IPS DF 6.9 (cell line): ENCODE results near the gene GRIN1.
"Not testable (repeated sequence)": the region's sequence is repeated elsewhere in the genome, so short reads cannot be mapped to it uniquely, and the experiment has no call there.

Experiments
- DNase-seq: peaks from one replicate; pipeline ENCODE4 v3.0.0-alpha.2; 2013; ENCODE audit warnings: low read depth, low spot score
- H3K27ac ChIP-seq: one replicate; pipeline ENCODE4 v1.5.1; 2013; ENCODE audit warnings: low read length, control low read depth
- H3K27me3 ChIP-seq: 2 replicates; pipeline ENCODE4 v1.6.1; 2013; ENCODE audit warnings: mild to moderate bottlenecking, low read length; ENCODE audit not compliant: control insufficient read depth, insufficient read depth
- H3K36me3 ChIP-seq: 2 replicates; pipeline ENCODE4 v1.6.1; 2013; ENCODE audit warnings: low read length; ENCODE audit not compliant: control insufficient read depth, insufficient read depth
- H3K4me1 ChIP-seq: 2 replicates; pipeline ENCODE4 v1.6.1; 2013; ENCODE audit warnings: low read length; ENCODE audit not compliant: control insufficient read depth, insufficient read depth
- H3K4me3 ChIP-seq: 2 replicates; pipeline ENCODE4 v1.5.1; 2013; ENCODE audit warnings: mild to moderate bottlenecking, low read length
- H3K9me3 ChIP-seq: 2 replicates; pipeline ENCODE4 v1.6.1; 2013; ENCODE audit warnings: low read length, inconsistent platforms; ENCODE audit not compliant: control insufficient read depth, insufficient read depth
- WGBS: extraction: QIAGEN DNeasy Blood & Tissue Kit; methylation state at CpG from one replicate; pipeline ENCODE4 v1.1.7; 2013; ENCODE audit warnings: mixed read lengths, missing lambda C conversion rate; ENCODE audit not compliant: insufficient read length, insufficient coverage; 5-methylcytosine and 5-hydroxymethylcytosine counted together

GRIN1 gene

DNA sequence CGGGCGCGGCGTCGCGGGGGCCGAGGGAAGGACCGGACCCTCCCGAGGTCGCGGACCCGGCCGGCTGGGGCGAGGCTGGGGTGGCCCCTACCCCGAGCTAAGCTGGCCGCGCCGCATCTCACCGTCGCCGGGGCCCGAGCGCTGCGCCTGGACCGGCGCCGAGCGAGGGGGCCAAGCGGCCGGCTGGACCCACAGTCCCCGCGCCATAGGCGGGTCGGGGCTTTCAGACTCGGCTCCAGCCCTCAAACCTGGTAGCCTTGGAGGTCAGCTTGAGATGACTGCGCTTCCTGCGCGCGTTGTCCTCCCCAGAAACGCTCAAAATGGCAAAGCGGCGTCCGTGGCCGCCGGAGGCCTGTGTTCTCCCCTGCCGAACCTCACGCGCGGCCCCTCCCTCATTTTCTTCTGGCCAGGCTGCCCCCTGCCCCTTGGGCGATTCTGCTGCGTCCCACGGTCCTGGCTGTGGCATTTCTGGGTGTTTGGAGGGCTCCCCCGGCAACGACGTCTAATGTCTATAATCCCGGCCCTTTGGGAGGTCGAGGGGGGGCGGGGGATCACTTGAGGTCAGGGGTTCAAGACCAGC is 8.7 kb upstream of the GRIN1 start:
- Histone ChIP-seq H3K27me3 (no peaks in the 10 kb centered on the region), H3K36me3 (no peaks in the 10 kb centered on the region), H3K4me3 (peak overlapping the region; percentile 68), H3K9me3 (no peaks in the 10 kb centered on the region), H3K4me1 (peaks cover 2% of the 10 kb centered on the region), H3K27ac (no peak overlapping the region)
- no CpG with 5 or more reads among the region's 58 CpGs for WGBS
- DNase-seq = no peak

DNA sequence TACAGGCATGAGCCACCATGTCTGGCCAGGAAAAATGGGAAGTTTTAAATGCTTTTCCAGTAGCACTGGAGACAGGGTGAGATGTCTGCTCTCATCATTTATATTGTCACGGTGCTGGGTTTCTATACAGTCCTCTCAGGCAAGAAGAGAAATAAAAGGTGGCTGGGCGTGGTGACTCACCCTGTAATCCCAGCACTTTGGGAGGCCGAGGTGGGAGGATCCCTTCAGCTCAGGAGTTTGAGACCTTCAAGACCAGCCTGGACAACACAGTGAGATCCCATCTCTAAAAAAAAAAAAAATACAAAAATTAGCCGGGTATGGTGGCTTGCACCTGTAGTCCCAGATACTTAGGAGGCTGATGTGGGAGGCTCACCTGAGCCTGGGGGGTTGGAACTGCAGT is 4.8 kb upstream of the GRIN1 start:
- Histone ChIP-seq H3K4me3 (no peak overlapping the region), H3K27ac (no peak overlapping the region), H3K4me1 (peaks cover 5% of the 10 kb centered on the region; the same call in 1 of the 2 replicates), H3K9me3 (no peaks in the 10 kb centered on the region), H3K27me3 (peaks cover 14% of the 10 kb centered on the region), H3K36me3 (no peaks in the 10 kb centered on the region)
- no peak for DNase-seq
- no CpG with 5 or more reads among the region's 4 CpGs for WGBS

DNA sequence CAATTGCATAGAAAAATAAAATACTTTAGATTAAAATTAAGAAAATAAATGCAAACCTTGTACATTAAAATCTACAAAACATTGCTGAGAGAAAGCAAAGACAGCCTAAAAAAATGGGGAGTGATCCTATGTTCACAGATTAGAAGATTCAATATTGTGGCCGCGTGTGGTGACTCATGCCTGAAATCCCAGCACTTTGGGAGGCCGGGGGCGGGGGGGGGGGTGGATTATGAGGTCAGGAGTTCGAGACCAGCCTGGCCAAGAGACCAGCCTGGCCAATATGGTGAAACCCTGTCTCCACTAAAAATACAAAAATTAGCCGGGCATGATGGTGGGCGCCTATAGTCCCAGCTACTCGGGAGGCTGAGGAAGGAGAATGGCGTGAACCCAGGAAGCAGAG is 3.8 kb upstream of the GRIN1 start:
- H3K36me3 ChIP-seq, H3K27ac ChIP-seq, H3K4me3 ChIP-seq, DNase-seq, H3K4me1 ChIP-seq, H3K9me3 ChIP-seq: not testable (repeated sequence)
- peaks cover 22% of the 10 kb centered on the region for H3K27me3 ChIP-seq
- no CpG with 5 or more reads among the region's 9 CpGs for WGBS

DNA sequence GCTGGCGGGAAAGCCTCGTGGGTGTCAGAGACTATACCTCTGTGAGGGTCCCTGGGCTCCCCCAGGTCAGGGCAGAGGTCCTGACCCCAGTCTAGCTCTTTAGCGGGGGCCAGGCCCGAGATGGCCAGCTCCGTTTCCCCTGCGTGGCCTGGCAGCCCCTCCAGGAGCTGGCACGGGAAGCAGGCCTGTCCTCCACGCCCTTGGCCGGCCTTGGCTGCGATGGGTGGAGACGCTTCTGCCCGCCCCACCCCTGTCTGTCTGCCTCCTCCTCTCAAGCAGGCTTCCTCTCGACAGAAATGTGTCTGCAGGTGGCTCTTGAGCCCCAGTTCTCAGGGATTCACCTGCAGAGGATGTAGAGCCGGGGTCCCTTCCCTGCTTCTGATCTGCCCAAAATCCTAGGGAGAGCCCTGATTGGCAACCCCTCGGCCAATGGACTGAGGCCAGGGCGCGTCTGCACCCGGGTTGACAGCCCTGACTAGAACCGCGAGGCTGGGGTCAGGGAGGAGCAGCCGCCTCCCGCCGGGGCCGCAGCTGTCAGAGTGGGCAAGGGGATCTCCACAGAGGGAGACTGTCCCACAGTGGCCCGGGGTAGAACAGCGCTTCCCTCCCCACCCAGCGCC is 2.6 kb upstream of the GRIN1 start:
- no peak for DNase-seq
- no peak overlapping the region for H3K27ac ChIP-seq
- peaks cover 5% of the 10 kb centered on the region; the same call in 1 of the 2 replicates for H3K4me1 ChIP-seq
- H3K36me3 ChIP-seq = no peaks in the 10 kb centered on the region
- H3K9me3 ChIP-seq = no peaks in the 10 kb centered on the region
- no CpG with 5 or more reads among the region's 27 CpGs for WGBS
- no peak overlapping the region for H3K4me3 ChIP-seq
- peaks cover 26% of the 10 kb centered on the region for H3K27me3 ChIP-seq

DNA sequence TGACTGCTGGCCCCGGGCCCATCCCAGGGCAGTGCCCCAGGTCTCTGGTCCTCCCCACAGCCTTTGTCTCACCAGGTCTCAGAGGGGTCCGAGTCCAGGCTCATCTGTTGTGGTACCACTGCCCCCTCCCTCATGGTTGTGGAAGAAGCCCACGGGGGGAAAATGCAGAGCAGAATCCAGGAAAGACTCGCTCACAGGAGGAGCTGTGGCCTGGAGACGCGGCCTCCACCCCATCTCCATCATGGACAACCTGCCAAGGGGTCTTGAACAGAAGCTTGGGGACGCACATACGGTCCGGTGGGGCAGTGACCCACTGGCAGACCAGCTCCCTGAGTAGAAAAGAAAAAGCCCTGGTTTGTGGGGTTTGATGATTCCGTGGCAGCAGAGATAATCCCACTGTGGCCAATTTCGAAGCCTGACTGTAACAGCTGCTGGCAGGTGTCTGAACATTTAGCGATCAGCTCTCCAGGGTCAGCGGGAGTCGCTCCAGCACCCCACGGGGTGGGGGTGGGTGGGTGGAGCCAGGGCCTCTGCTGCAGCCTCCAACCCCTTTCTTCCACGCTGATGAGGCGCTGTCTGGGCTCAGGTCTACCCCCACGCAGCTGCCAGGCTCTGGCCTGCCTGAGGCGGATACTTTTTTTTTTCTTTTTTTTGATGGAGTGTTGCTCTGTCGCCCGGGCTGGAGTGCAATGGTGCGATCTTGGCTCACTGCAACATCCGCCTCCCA is 1.9 kb upstream of the GRIN1 start:
- Histone ChIP-seq H3K27ac (no peak overlapping the region), H3K4me3 (no peak overlapping the region), H3K4me1 (peaks cover 5% of the 10 kb centered on the region; the same call in 1 of the 2 replicates), H3K36me3 (no peaks in the 10 kb centered on the region), H3K27me3 (peaks cover 26% of the 10 kb centered on the region), H3K9me3 (no peaks in the 10 kb centered on the region)
- WGBS = no CpG with 5 or more reads among the region's 23 CpGs
- DNase-seq = no peak

DNA sequence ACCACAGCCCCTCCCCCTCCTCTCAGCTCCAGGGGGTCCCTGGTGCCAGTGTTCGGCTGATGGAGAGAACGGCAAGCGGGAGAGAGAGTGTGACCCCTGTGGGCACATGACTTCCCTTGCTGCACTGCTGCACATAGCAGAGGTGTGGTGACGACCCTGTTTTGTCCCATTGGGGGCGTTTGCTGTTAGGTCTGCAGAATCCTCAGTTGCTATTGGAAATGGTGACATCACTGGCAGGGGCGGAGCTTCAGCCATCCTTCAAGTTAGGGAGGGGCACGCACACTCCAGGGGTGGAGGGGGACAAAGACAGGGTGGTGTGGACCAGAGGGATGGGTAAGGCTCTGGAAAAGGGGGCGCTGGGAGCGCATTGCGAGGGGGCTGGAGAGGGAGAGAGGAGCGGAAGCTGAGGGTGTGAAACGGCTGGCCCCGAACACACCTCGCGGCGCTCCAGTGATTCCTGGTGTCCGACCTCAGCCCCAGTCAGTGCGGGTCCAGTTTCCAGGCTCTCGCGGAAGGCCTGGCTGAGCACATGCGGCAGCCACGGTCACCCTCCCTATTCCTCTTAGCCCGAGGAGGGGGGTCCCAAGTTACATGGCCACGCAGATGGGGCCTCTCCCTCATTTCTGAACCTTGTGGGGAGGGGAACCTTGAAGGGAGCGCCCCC is 764 bp upstream of the GRIN1 start:
- H3K27me3 ChIP-seq = peaks cover 26% of the 10 kb centered on the region
- H3K4me1 ChIP-seq = peaks cover 5% of the 10 kb centered on the region; the same call in 1 of the 2 replicates
- no peaks in the 10 kb centered on the region for H3K36me3 ChIP-seq
- H3K27ac ChIP-seq = no peak overlapping the region
- DNase-seq = no peak
- H3K4me3 ChIP-seq = no peak overlapping the region
- no peaks in the 10 kb centered on the region for H3K9me3 ChIP-seq
- no CpG with 5 or more reads among the region's 25 CpGs for WGBS

DNA sequence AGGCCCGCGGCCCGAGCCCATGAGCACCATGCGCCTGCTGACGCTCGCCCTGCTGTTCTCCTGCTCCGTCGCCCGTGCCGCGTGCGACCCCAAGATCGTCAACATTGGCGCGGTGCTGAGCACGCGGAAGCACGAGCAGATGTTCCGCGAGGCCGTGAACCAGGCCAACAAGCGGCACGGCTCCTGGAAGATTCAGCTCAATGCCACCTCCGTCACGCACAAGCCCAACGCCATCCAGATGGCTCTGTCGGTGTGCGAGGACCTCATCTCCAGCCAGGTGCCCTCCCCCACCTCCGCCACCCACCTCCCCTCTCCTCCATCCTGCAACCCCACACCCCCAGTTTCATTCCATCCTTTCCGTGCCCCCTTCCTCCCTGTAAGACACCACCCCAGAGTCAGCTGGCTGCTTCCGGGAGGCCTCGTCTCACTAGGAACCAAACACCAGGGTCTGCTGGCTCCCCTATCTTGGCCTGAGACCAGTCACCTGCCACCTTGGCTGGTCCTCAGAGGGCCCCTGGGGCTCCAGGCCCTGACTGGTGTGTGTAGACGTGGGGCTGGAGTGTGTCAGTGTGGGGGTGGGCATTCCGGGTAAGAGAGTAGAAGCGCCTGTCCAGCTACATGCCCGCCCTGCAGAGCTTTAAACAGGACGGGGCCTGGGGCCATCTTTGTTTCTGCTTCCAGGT is 655 bp downstream of the GRIN1 start:
- Histone ChIP-seq H3K4me1 (peaks cover 5% of the 10 kb centered on the region; the same call in 1 of the 2 replicates), H3K27ac (no peak overlapping the region), H3K27me3 (peaks cover 26% of the 10 kb centered on the region), H3K4me3 (no peak overlapping the region), H3K9me3 (no peaks in the 10 kb centered on the region), H3K36me3 (no peaks in the 10 kb centered on the region)
- WGBS = no CpG with 5 or more reads among the region's 37 CpGs
- DNase-seq = no peak

DNA sequence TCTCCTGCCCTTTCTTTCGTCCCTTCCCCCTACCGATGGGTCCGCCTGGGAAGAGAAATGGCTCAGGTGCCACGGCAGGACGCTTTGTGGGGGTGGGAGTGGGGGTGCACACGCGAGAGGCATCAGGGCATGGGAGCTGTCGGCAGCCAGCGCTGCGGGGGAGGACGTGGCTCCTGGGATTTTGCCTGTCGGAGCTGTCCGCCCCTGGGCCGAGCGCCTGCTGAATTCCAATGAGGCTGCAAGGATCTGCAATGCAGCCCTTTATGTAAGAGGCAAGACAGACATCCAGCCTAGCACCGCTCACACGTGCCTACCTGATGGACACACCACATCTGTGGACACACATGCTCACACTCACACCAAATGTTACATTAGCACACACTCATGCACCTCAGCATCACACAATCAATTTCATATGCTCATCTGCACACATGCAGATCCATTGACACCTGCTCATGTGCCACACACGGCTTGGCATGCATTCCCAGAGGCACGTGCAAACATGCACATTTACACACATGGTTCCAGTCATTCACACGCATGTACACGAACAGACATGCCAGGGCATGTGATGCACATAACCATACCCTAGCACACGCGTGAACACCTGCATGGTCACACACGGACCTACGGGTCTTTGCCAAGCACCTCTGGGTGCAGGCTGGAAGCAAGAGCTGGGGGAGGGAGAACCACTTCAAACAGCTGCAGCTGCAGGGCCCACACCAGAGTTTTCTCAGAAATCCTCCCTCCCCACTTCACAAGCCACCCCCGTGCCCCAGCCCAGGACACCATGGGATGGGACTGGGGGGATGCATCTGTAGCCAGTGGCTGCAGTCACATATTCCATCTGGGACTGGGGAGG is 1.4 kb downstream of the GRIN1 start:
- Histone ChIP-seq H3K27me3 (peaks cover 26% of the 10 kb centered on the region), H3K4me3 (no peak overlapping the region)
- DNase-seq = no peak

DNA sequence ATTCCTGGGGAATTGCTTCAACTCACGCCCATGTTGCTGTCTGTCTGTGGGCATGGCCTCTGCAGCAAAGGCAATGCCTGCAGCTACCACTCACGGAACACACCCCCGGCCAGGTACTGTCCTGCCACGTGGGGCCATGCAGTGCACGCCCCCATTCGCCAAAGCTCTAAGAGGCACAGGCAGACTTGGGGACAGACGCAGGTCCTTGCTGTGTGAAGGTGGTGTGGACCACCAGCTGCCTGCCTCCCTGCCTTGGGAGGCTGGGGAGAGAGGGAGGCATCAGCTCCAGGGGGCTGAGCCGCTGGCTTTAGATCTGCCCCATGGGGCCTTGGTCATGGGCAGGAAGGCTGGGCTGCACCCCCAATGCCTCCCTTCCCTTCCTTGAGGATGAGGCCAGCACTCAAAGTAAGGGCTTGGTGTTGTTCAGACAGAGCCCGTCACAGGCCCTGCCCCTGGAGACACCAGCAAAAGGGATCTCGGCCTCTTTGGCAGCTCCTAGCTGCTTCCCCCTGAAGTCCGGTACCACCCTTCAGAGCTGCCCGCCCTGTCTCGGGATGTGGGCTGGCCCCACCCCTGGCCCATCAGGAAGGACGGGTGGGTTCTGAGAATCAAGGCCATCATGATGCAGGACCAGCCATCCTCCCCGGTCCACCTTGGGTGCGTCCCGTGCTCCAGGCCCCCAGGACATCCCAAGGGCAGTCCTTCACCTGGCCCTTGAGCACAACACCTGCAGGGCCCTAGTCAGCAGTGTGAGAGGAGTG is 2.3 kb downstream of the GRIN1 start:
- H3K27ac ChIP-seq = no peak overlapping the region
- H3K4me1 ChIP-seq = peaks cover 5% of the 10 kb centered on the region; the same call in 1 of the 2 replicates
- H3K9me3 ChIP-seq = no peaks in the 10 kb centered on the region
- WGBS = no CpG with 5 or more reads among the region's 17 CpGs
- H3K4me3 ChIP-seq = no peak overlapping the region
- H3K36me3 ChIP-seq = no peaks in the 10 kb centered on the region
- no peak for DNase-seq
- H3K27me3 ChIP-seq = peaks cover 24% of the 10 kb centered on the region

More for the DNA sequence above, 1.4 kb downstream of the GRIN1 start:
- Histone ChIP-seq H3K4me1 (peaks cover 5% of the 10 kb centered on the region; the same call in 1 of the 2 replicates), H3K27ac (no peak overlapping the region), H3K9me3 (no peaks in the 10 kb centered on the region), H3K36me3 (no peaks in the 10 kb centered on the region)
- WGBS = no CpG with 5 or more reads among the region's 26 CpGs
